ENCODE data around the gene LRIG1.

Gene LRIG1

GRCh38 chr3:66502981-66503380, 2.2 kb upstream of the LRIG1 start:
- DNase-seq = no peak

GRCh38 chr3:66502245-66502874, 1.5 kb upstream of the LRIG1 start:
- DNase-seq = no peak

GRCh38 chr3:66501483-66502244, 842 bp upstream of the LRIG1 start:
- DNase-seq = no peak

GRCh38 chr3:66499881-66500575, 794 bp downstream of the LRIG1 start:
- DNase-seq = no peak

- no peak for DNase-seq
Observed at GRCh38 chr3:66498687-66499621, 1.9 kb downstream of the LRIG1 start.

- no peak for DNase-seq
Observed at GRCh38 chr3:66497985-66498671, 2.7 kb downstream of the LRIG1 start.

- no peak for DNase-seq
Observed at GRCh38 chr3:66497288-66497984, 3.4 kb downstream of the LRIG1 start.

GRCh38 chr3:66496746-66497145, 4.1 kb downstream of the LRIG1 start:
- no peak for DNase-seq

GRCh38 chr3:66496301-66496700, 4.5 kb downstream of the LRIG1 start:
- DNase-seq = no peak

GRCh38 chr3:66495668-66496045, 5.2 kb downstream of the LRIG1 start:
- DNase-seq = no peak

GRCh38 chr3:66494959-66495667, 5.7 kb downstream of the LRIG1 start:
- DNase-seq = no peak

- no peak for DNase-seq
Observed at GRCh38 chr3:66493458-66494099, 7.2 kb downstream of the LRIG1 start.

GRCh38 chr3:66492672-66493071, 8.2 kb downstream of the LRIG1 start:
- DNase-seq = no peak

- DNase-seq = no peak
Observed at GRCh38 chr3:66492071-66492470, 8.8 kb downstream of the LRIG1 start.

- no peak for DNase-seq
Observed at GRCh38 chr3:66490984-66491383, 9.8 kb downstream of the LRIG1 start.

GRCh38 chr3:66490214-66490613, 10.6 kb downstream of the LRIG1 start:
- DNase-seq = no peak

GRCh38 chr3:66489581-66489980, 11.2 kb downstream of the LRIG1 start:
- no peak for DNase-seq

- no peak for DNase-seq
Observed at GRCh38 chr3:66489115-66489514, 11.7 kb downstream of the LRIG1 start.

- no peak for DNase-seq
Observed at GRCh38 chr3:66488492-66488891, 12.3 kb downstream of the LRIG1 start.

- DNase-seq = no peak
Observed at GRCh38 chr3:66487465-66487864, 13.4 kb downstream of the LRIG1 start.

All from effector CD8-positive, alpha-beta T cell (primary cell).